Renal cortex interstitium (tissue), 15 donors: ENCODE data around the gene EPHB4. TPM values are rescaled to one million over a fixed set of nuclear protein-coding genes. Genes with fewer than 3 reads are reported as not detected.

ENCODE experiments used
- DNase-seq, 11 donors: peaks; one replicate each; pipeline ENCODE4 v3.0.0-alpha.2; 2013; ENCODE audit warnings: low read depth in 9 of 11, low spot score in 4 of 11; ENCODE audit errors: extremely low read depth in 1 of 11
- long read RNA-seq, 16 experiments: transcript quantifications; one replicate each; lab custom pipeline, GENCODE V29; 2026
- polyA plus RNA-seq, 3 donors: library from polyadenylated mRNA; unstranded; fragments of 120-200 nt; gene quantifications; one replicate each; pipeline ENCODE4 v1.2.1, GENCODE V29; 2013; ENCODE audit not compliant: insufficient read length in 3 of 3

The EPHB4 gene
- polyA plus RNA-seq, result 100 to 1,000 TPM in 1 of 3 donors, 10 to 100 TPM in 2; 81.4 to 102 (median 84.1) TPM
- long read RNA-seq, donor 1, full-length matches to known transcripts, result 5 of 93 reads
- long read RNA-seq, donor 1, partial matches to known transcripts, result 69 of 93 reads
- long read RNA-seq, donor 1, other reads (novel, unspliced or antisense), result 19 of 93 reads
- long read RNA-seq, donor 2, full-length matches to known transcripts, result 6 of 140 reads
- long read RNA-seq, donor 2, partial matches to known transcripts, result 112 of 140 reads
- long read RNA-seq, donor 2, other reads (novel, unspliced or antisense), result 22 of 140 reads
- long read RNA-seq, donor 3, full-length matches to known transcripts, result 15 of 269 reads
- long read RNA-seq, donor 3, partial matches to known transcripts, result 202 of 269 reads
- long read RNA-seq, donor 3, other reads (novel, unspliced or antisense), result 52 of 269 reads
- long read RNA-seq, donor 4, full-length matches to known transcripts, result 9 of 9 reads
- long read RNA-seq, donor 4, partial matches to known transcripts, result 0 of 9 reads
- long read RNA-seq, donor 4, other reads (novel, unspliced or antisense), result 0 of 9 reads
- long read RNA-seq, donor 5, result 0 reads
- long read RNA-seq, donor 6, full-length matches to known transcripts, result 2 of 158 reads
- long read RNA-seq, donor 6, partial matches to known transcripts, result 156 of 158 reads
- long read RNA-seq, donor 6, other reads (novel, unspliced or antisense), result 0 of 158 reads
- long read RNA-seq, donor 7, full-length matches to known transcripts, result 7 of 169 reads
- long read RNA-seq, donor 7, partial matches to known transcripts, result 162 of 169 reads
- long read RNA-seq, donor 7, other reads (novel, unspliced or antisense), result 0 of 169 reads
- long read RNA-seq, donor 8, result 0 reads
- long read RNA-seq, donor 9, full-length matches to known transcripts, result 7 of 147 reads
- long read RNA-seq, donor 9, partial matches to known transcripts, result 140 of 147 reads
- long read RNA-seq, donor 9, other reads (novel, unspliced or antisense), result 0 of 147 reads
- long read RNA-seq, donor 10, full-length matches to known transcripts, result 4 of 144 reads
- long read RNA-seq, donor 10, partial matches to known transcripts, result 140 of 144 reads
- long read RNA-seq, donor 10, other reads (novel, unspliced or antisense), result 0 of 144 reads
- long read RNA-seq, donor 11, full-length matches to known transcripts, result 12 of 119 reads
- long read RNA-seq, donor 11, partial matches to known transcripts, result 107 of 119 reads
- long read RNA-seq, donor 11, other reads (novel, unspliced or antisense), result 0 of 119 reads
- long read RNA-seq, donor 12, full-length matches to known transcripts, result 3 of 92 reads
- long read RNA-seq, donor 12, partial matches to known transcripts, result 64 of 92 reads
- long read RNA-seq, donor 12, other reads (novel, unspliced or antisense), result 25 of 92 reads
- long read RNA-seq, donor 13, result 0 reads
- long read RNA-seq, donor 14, full-length matches to known transcripts, result 5 of 175 reads
- long read RNA-seq, donor 14, partial matches to known transcripts, result 135 of 175 reads
- long read RNA-seq, donor 14, other reads (novel, unspliced or antisense), result 35 of 175 reads
- long read RNA-seq, donor 15, full-length matches to known transcripts, result 8 of 58 reads
- long read RNA-seq, donor 15, partial matches to known transcripts, result 41 of 58 reads
- long read RNA-seq, donor 15, other reads (novel, unspliced or antisense), result 9 of 58 reads
- long read RNA-seq, donor 16, full-length matches to known transcripts, result 29 of 790 reads
- long read RNA-seq, donor 16, partial matches to known transcripts, result 747 of 790 reads
- long read RNA-seq, donor 16, other reads (novel, unspliced or antisense), result 14 of 790 reads

DNA sequence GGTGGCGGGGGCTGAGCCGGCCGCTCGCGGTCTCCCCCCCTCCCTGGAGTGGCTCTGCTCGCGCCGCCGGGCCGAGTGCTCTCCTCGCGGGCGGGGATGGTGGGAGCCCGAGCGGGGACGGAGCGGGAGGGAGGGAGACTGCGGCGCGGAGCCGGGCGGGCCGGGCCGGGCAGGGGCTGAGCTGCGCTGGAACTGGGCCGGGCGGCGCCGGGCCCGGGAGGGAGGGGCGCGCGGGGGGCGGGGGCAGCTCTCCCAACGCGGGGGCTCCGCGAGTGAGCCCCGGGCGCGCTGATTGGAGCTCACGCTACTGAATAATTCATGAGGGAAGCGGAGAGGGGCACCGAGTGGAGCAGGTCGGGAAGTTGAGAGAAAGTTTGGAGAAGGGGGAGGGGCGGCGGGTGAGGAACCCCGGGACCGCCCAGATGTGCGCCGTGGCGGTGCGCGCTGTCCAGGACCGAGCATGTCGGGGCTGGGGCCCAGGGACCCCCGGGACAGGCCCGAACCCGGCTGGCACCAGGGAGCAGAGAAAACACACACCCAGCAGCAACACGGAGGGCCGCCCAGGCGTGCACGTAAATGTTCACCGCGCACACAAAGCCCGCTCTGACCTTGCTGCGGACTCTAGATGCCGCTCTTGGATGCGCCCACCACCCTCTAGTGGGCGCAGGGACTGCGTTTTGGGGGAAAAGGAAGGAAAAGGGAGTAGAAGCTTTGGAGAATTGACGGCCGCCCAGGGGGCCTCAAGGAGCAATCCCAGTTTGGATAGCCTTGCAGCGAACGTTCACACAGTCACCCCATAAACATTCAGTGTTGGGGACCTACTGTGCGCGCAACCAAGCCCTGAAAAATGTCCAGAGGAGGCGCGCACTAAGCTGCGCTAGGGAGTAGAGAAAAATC, at the start of gene EPHB4:
Gene EPHB4, minus strand, starts transcription at position 194 of the 897 bp plus-strand sequence. CDS start 493 bp downstream, outside the sequence.
- DNase-seq, result peak; percentile 71 to 93 (median 89)

DNA sequence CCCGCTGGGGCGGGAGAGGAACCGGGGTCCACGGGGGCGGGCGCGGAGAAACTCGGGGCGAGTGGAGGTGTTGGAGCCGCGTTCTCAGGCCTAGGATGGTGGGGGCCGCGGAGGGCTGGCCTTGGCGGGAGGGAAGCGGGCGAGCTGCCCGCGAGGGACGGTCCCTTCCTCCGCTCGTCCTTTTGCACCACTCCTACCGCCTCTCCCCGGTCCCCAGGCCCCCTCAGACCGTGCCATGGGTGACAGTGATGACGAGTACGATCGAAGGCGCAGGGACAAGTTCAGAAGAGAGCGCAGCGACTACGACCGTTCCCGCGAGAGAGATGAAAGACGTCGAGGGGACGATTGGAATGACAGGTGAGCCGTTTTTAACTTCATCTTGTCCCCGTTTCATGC, 48.0 kb upstream of the EPHB4 start:
- no peak for DNase-seq

GRCh38 chr7:100874577-100875355, 47.4 kb upstream of the EPHB4 start, which contains the start of gene SRRT:
Gene SRRT (plus strand): TSS chr7:100875103. CDS start chr7:100875591, 488 bp downstream.
- peak; percentile 97 to 99 (median 98) for DNase-seq

GRCh38 chr7:100874300-100874576, 46.9 kb upstream of the EPHB4 start:
- no peak for DNase-seq

- no peak for DNase-seq
Observed at GRCh38 chr7:100873599-100874299, 46.4 kb upstream of the EPHB4 start.

GRCh38 chr7:100867776-100868485, 40.6 kb upstream of the EPHB4 start:
- no peak for DNase-seq

- DNase-seq, result peak; percentile 75 to 93 (median 90)
Observed at GRCh38 chr7:100867040-100867775, 39.9 kb upstream of the EPHB4 start, which contains the start of gene TRIP6. Gene TRIP6 (plus strand): TSS chr7:100867387. CDS start chr7:100867498, 111 bp downstream.

- no peak for DNase-seq
Observed at GRCh38 chr7:100866729-100867039, 39.4 kb upstream of the EPHB4 start.

DNA sequence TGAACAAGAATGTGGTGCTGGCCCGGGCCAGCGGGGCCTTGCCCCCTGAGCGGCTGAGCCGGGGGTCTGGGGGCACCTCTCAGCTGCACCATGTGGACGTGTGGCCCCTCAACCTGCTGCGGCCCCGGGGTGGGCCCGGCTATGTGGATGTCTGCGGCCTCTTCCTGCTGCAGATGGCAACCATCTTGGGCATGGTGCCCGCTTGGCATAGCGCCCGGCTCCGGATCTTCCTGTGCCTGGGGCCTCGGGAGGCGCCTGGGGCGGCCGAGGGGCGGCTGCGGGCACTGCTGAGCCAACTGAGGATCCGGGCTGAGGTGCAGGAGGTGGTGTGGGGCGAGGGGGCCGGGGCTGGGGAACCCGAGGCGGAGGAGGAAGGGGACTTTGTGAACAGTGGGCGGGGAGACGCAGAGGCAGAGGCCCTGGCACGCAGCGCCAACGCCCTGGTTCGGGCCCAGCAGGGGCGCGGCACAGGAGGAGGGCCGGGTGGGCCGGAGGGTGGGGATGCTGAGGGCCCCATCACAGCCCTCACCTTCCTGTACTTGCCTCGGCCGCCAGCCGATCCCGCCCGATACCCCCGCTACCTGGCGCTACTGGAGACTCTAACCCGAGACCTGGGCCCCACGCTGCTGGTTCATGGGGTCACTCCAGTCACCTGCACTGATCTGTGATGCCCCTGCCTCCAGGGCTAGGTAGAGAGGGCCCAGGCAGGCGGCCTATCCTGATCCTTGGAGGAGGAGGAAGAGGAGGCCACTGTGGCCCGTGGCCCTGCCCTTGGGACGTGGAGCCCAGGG, 38.8 kb upstream of the EPHB4 start:
- DNase-seq, result no peak

- no peak for DNase-seq
Observed at GRCh38 chr7:100865372-100865911, 38.1 kb upstream of the EPHB4 start.

DNA sequence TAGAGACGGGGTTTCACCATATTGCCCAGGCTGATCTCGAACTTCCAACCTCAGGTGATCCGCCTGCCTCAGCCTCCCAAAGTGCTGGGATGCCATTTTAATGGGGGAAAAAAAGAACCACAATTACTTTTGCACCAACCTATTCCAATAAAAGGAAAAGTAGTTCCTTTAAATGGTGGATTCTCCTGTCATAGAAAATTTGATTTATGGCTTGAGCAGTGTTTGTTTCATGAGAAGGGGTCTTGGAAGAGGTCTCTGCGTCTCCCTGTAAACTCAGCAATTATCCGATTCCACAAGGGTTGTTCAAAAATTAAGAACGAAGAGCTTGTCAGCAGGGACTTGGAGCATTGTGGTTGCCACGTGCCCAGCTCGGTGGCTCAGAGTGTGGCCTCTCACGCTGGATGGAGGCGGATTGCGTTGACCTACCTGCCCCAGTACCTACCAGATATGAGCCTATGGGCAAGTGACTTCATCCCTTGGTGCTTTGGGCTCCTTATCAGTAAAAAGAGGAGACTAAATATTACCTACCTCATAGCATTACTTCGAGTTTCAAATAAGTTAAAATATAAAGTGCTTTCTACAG, 37.0 kb upstream of the EPHB4 start:
- no peak for DNase-seq

GRCh38 chr7:100863406-100863950, 36.2 kb upstream of the EPHB4 start:
- no peak for DNase-seq

DNA sequence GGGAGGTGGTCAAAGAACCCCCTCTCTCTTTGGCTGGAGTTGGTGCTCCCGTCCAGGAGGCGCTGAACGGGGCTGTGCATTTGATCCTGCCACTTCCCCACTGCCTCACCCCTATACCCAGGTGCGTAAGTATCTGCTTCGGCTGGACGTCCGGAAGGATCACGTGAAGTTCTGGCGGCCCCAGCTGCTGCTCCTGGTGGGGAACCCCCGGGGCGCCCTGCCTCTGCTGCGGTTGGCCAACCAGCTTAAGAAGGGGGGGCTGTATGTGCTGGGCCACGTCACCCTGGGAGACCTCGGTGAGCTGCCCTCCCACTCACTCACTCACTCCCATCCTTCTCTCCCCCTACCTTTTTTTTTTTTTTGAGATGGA, 34.3 kb upstream of the EPHB4 start:
- no peak for DNase-seq
